Smooth muscle cell (in vitro differentiated cells): ENCODE measurements around the gene NCOA5. TPM values are rescaled to one million over a fixed set of nuclear protein-coding genes. Genes with fewer than 3 reads are reported as not detected.

Experiments used
- DNase-seq: peaks from one replicate; lab custom pipeline; 2025; ENCODE audit not compliant: unreplicated experiment; lab: John Stamatoyannopoulos, UW
- H2AFZ ChIP-seq: fragments of 200-600 bp; sonication (generic); 2 replicates; pipeline ENCODE4 v1.6.0; 2016; ENCODE audit warnings: antibody characterized with exemption, low read depth, mild to moderate bottlenecking
- H3F3A ChIP-seq: fragments of 200-600 bp; sonication (generic); 2 replicates; pipeline ENCODE4 v1.6.0; 2017; ENCODE audit warnings: antibody characterized with exemption, low read depth
- H3K27ac ChIP-seq: fragments of 200-600 bp; sonication (generic); 2 replicates; pipeline ENCODE4 v1.5.1; 2016; ENCODE audit warnings: low read depth, mild to moderate bottlenecking
- H3K27me3 ChIP-seq: fragments of 200-600 bp; sonication (generic); 2 replicates; pipeline ENCODE4 v1.6.1; 2016; ENCODE audit warnings: low read depth, mild to moderate bottlenecking
- H3K36me3 ChIP-seq: fragments of 200-600 bp; sonication (generic); 2 replicates; pipeline ENCODE4 v1.5.1; 2016; ENCODE audit warnings: low read depth
- H3K4me1 ChIP-seq: fragments of 200-600 bp; sonication (generic); 2 replicates; pipeline ENCODE4 v1.5.1; 2016; ENCODE audit warnings: low read depth
- H3K4me2 ChIP-seq: fragments of 200-600 bp; sonication (generic); 2 replicates; pipeline ENCODE4 v1.6.0; 2016; ENCODE audit warnings: mild to moderate bottlenecking
- H3K4me3 ChIP-seq: fragments of 200-600 bp; sonication (generic); 2 replicates; pipeline ENCODE4 v1.5.1; 2016; ENCODE audit warnings: mild to moderate bottlenecking
- H3K79me2 ChIP-seq: fragments of 200-600 bp; sonication (generic); 2 replicates; pipeline ENCODE4 v1.6.0; 2016; ENCODE audit warnings: low read depth, mild to moderate bottlenecking
- H3K9ac ChIP-seq: fragments of 200-600 bp; sonication (generic); 2 replicates; pipeline ENCODE4 v1.6.0; 2016; ENCODE audit warnings: low read depth
- H3K9me3 ChIP-seq: fragments of 200-600 bp; sonication (generic); replicated peaks from 2 replicates; pipeline ENCODE4 v1.5.1; 2016; ENCODE audit warnings: low read depth
- H4K20me1 ChIP-seq: fragments of 200-600 bp; sonication (generic); 2 replicates; pipeline ENCODE4 v1.6.0; 2016; ENCODE audit warnings: low read depth
- WGBS: methylation state at CpG from one replicate; pipeline ENCODE4 v1.1.7; 2016; ENCODE audit warnings: low lambda C conversion rate; 5-methylcytosine and 5-hydroxymethylcytosine counted together
- polyA plus RNA-seq: library from polyadenylated mRNA; unstranded; fragments of >200 nt; fragmentation: Nextera tagmentation; extraction: Ambion mirVana; gene quantifications from 2 replicates; pipeline ENCODE4 v1.2.1, GENCODE V29; 2016
- total RNA-seq: library from RNA; depleted of rRNA; stranded (reverse); fragments of >200 nt; gene quantifications from 2 replicates; pipeline ENCODE4 v1.2.3, GENCODE V29; 2014
- TF ChIP-seq, protein P1 (sequence below): fragments of 200-600 bp; sonication (generic); IDR thresholded peaks from 2 replicates; pipeline ENCODE4 v1.5.1; 2017; ENCODE audit warnings: borderline replicate concordance, mild to moderate bottlenecking, antibody characterized with exemption; ENCODE audit not compliant: insufficient read depth, poor library complexity, severe bottlenecking

The NCOA5 gene
- total and polyA plus RNA-seq, 2 experiments from 2014 or later, result 8.3 to 11.4 TPM

- Histone ChIP-seq H3K27ac (no peak overlapping the region), H3K36me3 (no peaks in the 10 kb centered on the region), H3K79me2 (peaks cover 92% of the 10 kb centered on the region), H3K9ac (no peak overlapping the region), H4K20me1 (peaks cover 95% of the 10 kb centered on the region), H3K4me2 (no peak overlapping the region), H3K4me1 (peaks cover 18% of the 10 kb centered on the region), H3K27me3 (no peaks in the 10 kb centered on the region), H3K4me3 (no peak overlapping the region), H3F3A (no peaks in the 10 kb centered on the region), H3K9me3 (no peaks in the 10 kb centered on the region), H2AFZ (no peak overlapping the region)
- TF ChIP-seq, protein P1, sequence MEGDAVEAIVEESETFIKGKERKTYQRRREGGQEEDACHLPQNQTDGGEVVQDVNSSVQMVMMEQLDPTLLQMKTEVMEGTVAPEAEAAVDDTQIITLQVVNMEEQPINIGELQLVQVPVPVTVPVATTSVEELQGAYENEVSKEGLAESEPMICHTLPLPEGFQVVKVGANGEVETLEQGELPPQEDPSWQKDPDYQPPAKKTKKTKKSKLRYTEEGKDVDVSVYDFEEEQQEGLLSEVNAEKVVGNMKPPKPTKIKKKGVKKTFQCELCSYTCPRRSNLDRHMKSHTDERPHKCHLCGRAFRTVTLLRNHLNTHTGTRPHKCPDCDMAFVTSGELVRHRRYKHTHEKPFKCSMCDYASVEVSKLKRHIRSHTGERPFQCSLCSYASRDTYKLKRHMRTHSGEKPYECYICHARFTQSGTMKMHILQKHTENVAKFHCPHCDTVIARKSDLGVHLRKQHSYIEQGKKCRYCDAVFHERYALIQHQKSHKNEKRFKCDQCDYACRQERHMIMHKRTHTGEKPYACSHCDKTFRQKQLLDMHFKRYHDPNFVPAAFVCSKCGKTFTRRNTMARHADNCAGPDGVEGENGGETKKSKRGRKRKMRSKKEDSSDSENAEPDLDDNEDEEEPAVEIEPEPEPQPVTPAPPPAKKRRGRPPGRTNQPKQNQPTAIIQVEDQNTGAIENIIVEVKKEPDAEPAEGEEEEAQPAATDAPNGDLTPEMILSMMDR, result no peak
- WGBS, result 76% methylated on average over 3 of the region's 3 CpGs
- no peak for DNase-seq
Observed at GRCh38 chr20:46084805-46085178, 5.0 kb downstream of the NCOA5 start.

- H3K27ac ChIP-seq, result no peak overlapping the region
- H3F3A ChIP-seq, result no peaks in the 10 kb centered on the region
- H3K4me2 ChIP-seq, result no peak overlapping the region
- no peak overlapping the region for H3K4me3 ChIP-seq
- 93% methylated on average over 1 of the region's 1 CpG for WGBS
- H3K4me1 ChIP-seq, result peaks cover 18% of the 10 kb centered on the region
- H3K27me3 ChIP-seq, result no peaks in the 10 kb centered on the region
- no peaks in the 10 kb centered on the region for H3K9me3 ChIP-seq
- H3K36me3 ChIP-seq, result no peaks in the 10 kb centered on the region
- TF ChIP-seq, protein P1, result no peak
- no peak for DNase-seq
- no peak overlapping the region for H3K9ac ChIP-seq
- no peak overlapping the region for H2AFZ ChIP-seq
- peaks cover 100% of the 10 kb centered on the region for H4K20me1 ChIP-seq
- H3K79me2 ChIP-seq, result peaks cover 96% of the 10 kb centered on the region
Observed at GRCh38 chr20:46083531-46084061, 6.2 kb downstream of the NCOA5 start.

- TF ChIP-seq, protein P1, result no peak
- Histone ChIP-seq H3K36me3 (no peaks in the 10 kb centered on the region), H3K4me3 (no peak overlapping the region), H2AFZ (no peak overlapping the region), H3K4me1 (peaks cover 14% of the 10 kb centered on the region), H3K9ac (no peak overlapping the region), H3K79me2 (peaks cover 98% of the 10 kb centered on the region), H3K27me3 (no peaks in the 10 kb centered on the region), H4K20me1 (peaks cover 100% of the 10 kb centered on the region), H3F3A (no peaks in the 10 kb centered on the region), H3K4me2 (no peak overlapping the region), H3K9me3 (no peaks in the 10 kb centered on the region), H3K27ac (no peak overlapping the region)
- DNase-seq, result no peak
- WGBS, result 72% methylated on average over 6 of the region's 6 CpGs
Observed at GRCh38 chr20:46083101-46083500, 6.7 kb downstream of the NCOA5 start.

DNA sequence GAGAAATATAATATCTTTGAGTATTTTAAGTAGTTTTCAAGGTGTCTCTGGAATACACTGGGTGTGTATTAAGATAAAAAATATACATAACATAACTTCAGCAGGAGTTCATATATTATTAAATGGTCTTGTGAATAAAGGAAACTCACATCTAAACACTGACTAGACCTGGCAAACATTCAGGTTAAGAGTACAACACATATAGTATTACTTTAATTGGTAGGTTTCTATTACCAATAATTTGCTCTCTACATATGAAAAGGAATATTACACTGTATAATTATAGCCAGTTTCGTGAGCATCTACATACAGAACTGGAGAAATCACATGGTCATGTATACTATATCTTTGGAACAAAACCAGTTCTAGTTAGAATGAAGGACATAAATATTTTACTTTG lies 8.7 kb downstream of the NCOA5 start:
- Histone ChIP-seq H3K9ac (no peak overlapping the region), H3K4me3 (no peak overlapping the region), H3K4me2 (no peak overlapping the region), H3K27ac (no peak overlapping the region), H3K36me3 (no peaks in the 10 kb centered on the region), H4K20me1 (peaks cover 100% of the 10 kb centered on the region), H3K9me3 (no peaks in the 10 kb centered on the region), H3F3A (no peaks in the 10 kb centered on the region), H2AFZ (no peak overlapping the region), H3K27me3 (no peaks in the 10 kb centered on the region), H3K79me2 (peaks cover 91% of the 10 kb centered on the region), H3K4me1 (peaks cover 10% of the 10 kb centered on the region)
- WGBS, result 95% methylated on average over 1 of the region's 1 CpG
- TF ChIP-seq, protein P1, result no peak
- no peak for DNase-seq
